ENCODE data around the gene FCN3.
A peak's percentile ranks its signal among the peaks of the same experiment; 100 is the strongest.

The FCN3 gene

DNA sequence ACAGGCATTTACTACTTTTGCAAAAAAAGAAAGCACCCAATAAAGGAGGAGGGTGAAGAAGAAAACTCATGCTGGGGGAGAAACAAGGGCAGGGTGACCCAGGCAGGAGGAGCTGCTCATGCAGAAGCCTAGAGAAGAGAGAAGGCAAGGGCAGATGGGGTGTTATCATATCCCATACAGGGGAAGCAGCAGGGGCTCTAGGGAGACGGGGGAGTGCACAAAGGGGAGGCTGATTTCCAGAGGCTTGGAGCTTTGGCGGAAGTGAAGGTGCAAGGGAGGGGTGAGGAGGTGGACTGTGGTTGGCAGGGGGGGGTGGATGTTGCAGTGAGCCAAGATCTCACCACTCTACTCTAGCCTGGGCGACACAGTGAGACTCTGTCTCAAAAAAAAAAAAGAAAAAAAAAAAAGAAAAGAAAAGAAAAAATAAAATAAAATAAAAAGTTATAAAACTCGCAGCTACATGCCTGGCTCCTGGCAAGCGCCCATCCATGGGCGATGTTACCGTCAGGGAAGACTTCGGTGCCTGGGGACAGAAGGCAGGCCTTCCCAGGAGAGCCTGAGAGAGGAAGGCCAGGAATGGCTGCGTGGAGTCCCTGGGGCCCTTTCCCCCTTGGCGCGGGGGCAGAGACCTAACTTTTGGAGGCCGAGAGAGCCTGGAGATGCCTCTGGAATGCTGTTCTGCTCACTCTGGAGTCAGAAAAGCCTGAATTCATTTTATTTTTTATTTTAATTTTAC is 3.3 kb upstream of the FCN3 start:
- no peak for DNase-seq

- no peak for DNase-seq
These were observed 1.6 kb downstream of the FCN3 start for GRCh38 chr1:27372808-27373690.

GRCh38 chr1:27372022-27372807 is 2.4 kb downstream of the FCN3 start:
- no peak for DNase-seq

- DNase-seq: no peak
These were observed 5.6 kb downstream of the FCN3 start for GRCh38 chr1:27368869-27369582.

GRCh38 chr1:27367160-27367650 is 7.4 kb downstream of the FCN3 start:
- no peak for DNase-seq

DNA sequence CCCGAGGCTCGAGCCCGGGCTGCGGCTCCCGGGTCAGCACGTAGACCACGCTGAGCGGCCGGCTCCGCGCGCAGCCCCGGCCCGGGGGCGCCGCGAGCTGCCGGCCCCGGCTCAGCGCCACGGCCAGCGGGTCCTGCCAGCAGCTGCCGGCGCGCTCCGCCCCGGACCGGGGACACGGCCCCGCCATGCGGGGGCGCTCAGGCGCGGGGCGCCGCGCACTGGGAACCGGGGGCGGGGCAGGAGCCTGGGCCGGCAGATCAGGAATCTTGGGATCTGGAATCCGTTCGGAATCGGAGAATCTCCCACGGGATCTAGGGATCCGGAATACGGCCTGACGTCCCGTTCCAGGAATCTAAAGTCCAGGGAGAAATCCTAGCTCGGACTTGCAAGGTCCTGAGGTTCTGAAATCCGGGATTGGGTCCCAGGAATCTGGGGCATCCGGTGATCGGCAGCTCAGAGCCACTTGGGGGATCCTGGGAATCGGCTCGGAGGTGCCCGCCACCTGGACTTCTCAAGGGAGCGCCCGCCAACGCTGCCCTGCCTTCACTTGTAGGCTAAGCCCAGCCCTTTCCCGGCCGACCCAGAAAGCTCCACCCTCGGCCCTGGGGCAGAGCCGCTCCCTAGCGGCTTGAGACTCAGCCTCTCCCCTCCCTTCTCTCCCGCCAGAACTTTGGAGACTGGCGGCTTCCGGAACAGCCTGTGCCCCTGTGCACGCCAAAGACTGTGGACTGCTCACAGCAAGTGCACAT is 8.0 kb downstream of the FCN3 start, which contains the start of gene MAP3K6:
TSS of gene MAP3K6 (minus strand) at position 551 of the 749 bp plus-strand sequence. CDS start at position 187, 364 bp downstream.
- DNase-seq: peak; percentile 91

- peak; percentile 42 for DNase-seq
These were observed 8.6 kb downstream of the FCN3 start for GRCh38 chr1:27366113-27366410.

- peak; percentile 77 for DNase-seq
These were observed 9.1 kb downstream of the FCN3 start for GRCh38 chr1:27365372-27366112.

GRCh38 chr1:27364696-27365371 is 9.8 kb downstream of the FCN3 start:
- no peak for DNase-seq

DNA sequence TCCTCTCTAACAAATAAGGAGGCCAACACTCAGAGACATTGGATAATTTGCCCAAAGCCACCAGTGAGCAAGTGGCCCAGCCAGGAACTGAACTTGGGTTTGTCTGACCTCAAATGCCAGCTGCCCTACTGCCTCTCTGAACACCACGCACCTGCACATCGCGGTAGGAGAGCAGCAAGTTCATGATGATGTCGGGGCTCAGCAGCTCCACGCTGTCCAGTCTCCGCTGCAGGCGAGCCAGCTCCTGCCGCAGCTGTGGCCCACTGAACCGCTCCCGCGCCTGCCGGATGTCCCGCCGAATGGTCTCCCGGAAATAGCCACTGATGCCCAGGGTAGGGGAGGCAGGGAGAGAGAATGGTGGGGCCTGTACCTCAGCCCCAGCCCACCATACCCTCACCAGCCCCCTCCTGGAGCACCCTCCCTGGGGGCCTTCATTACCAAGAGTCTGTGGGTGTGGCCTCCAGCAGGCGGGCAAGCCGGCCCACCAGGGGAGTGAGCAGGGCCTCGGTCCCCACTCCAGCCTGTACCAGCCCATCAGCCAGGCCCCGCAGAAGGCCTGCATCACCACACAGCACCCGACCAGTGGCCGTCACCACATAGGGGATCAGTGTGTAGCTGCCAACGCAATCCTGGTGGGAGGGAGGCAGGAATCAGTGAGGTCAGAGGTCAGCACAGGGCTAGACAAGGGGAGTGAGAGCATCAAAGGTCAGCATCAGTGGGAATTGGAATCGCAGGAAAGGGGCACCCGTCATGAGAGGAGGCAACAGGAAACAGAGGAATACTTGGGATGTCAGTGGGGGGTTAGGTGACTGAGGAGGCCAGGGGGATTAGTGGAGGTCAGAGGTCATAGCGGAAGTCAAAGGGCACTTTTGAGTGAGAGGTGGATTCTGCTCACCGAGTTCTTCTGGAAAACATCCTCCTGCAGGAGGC is 10.6 kb downstream of the FCN3 start:
- no peak for DNase-seq

GRCh38 chr1:27361553-27361952 is 13.1 kb downstream of the FCN3 start:
- no peak for DNase-seq

DNA sequence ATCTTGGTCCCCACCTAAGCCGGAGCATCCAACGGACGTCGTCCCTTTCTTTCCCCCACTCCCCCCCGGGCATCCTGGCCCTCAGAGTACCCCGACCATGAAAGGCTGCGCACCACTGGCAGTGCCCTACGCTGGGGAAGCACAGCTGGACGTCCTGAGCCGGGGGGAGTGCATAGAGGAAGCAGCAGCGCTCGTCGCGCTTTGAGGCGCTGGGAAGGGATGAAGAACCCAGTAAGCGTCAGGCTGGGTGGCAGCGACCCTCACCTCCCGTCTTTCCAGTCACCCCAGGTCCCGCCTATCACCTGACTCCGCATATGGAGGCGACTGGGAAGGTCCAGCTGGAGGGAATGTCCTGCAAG is 13.6 kb downstream of the FCN3 start:
- no peak for DNase-seq

GRCh38 chr1:27360159-27361043 is 14.2 kb downstream of the FCN3 start:
- no peak for DNase-seq

GRCh38 chr1:27359822-27360158 is 14.8 kb downstream of the FCN3 start:
- no peak for DNase-seq

DNA sequence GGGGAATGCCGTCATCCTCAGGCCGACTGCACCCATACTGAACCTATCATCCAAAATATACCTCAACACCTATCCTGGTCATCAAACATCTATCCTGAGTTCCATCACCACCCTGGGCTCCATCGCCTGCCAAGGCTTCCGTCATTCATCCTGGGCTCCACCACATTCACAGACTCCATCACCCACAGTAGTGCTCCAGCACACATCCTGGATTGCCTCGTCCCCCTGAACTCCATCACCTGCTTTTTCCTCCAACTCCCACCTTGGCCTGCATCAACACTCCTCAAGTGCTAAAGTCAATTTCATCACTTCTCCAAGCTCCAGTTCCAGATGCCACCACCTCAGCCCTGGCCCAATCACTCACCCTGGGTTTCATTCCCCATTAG is 15.7 kb downstream of the FCN3 start:
- DNase-seq: no peak

DNA sequence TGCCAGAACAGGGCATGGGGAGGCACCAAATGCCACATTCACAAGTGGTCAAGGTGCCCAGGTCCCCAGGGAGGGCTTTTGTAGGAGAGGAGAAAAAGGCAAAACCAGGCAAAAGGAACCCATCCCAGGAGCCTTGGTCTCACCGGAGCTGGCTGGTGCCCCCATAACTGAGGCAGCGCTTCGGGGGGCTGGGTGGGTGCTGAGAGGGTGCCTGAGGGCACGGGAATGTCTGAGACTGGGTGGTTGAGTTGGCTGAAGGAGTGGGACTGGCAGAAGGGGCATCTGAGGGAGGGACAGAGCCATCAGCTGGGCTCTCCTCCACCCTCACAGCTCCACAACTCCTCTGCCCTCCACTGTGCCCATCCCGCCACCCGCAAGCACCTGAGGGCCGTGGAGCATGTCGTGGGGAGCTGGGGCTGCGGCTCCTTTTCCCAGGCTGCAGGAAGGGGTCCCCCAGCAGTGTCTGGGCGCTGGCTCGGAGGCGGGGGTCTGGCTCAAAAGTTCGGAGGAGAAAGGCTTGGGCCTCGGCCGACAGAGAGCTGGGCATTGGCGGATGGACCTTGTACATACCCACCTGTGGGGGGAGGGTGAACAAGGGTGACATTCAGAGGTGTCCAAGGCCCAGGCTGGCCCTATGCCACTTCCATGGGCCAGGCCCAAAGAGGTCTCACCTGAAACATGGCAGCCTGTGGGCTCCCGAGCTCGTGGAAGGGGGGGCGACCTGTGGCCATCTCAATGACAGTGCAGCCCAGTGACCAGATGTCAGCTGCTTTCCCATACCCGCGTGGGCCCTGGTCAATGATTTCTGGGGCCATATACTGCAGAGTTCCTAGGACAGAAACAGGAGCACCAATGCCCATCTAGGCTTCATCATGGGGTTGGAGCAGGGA is 16.3 kb downstream of the FCN3 start:
- no peak for DNase-seq

DNA sequence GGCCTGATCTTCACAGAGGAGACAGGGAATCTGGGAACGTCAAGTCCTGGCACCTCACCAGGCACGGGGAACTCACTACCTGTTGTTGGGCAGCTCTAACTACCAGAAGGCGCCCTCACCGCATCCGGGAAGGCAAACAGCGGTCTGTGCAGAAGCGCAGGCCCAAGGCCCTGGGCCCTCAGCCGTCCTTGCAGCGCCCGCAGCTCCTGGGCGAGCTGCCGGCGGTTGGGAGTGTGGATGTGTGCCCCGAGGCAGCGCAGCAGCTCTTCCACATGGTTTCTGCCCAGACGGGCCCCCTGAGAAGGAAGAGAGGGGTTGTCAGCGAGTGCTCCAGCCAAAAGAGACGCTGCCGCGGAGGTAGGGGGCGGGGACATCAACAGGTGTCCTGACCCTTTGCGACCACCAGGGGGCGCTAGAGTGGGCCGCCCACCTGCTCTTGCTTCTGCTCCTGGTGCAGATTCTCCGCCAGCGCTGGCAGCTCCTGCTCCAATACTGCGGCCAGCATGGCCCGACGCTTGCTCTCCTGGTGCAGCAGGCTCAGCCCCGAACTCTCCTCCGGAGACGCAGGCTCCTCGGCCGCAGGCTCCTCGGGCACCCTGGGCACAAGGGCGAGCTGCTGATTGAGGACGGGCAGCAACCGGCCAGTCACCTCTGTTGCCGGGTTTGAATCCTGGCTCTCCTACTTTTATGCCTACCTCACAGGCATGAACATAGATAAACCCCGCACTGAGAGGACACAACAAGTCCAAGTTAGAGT is 17.2 kb downstream of the FCN3 start:
- peak; percentile 25 for DNase-seq
